PC-9 (cell line): ENCODE data around the gene GUCA1C. TPM values are rescaled to one million over a fixed set of nuclear protein-coding genes. Genes with fewer than 3 reads are reported as not detected.

ENCODE experiments used
- BruUV-seq: library from RNA; stranded (reverse); fragments of 400-500 nt; replicated peaks from 2 replicates; lab custom pipeline; 2021; lab: Mats Ljungman, UMichigan
- CTCF ChIA-PET: fragments of 300-600 bp; sonication (Branson Sonifier 250); formaldehyde crosslinking; loops from one replicate; lab custom pipeline; 2022; ENCODE audit warnings: antibody characterized with exemption; lab: Charles Lee
- POLR2A ChIA-PET: fragments of 300-600 bp; sonication (Branson Sonifier 250); formaldehyde crosslinking; loops from one replicate; lab custom pipeline; 2022; ENCODE audit warnings: antibody characterized with exemption; ENCODE audit not compliant: unreplicated experiment; lab: Charles Lee
- DNase-seq, 2 experiments: peaks; one replicate each; pipeline versions ENCODE4 v3.0.0 to v3.0.0-alpha.2; 2015 to 2022; ENCODE audit warnings: mixed read lengths in 1 of 2
- H2AFZ ChIP-seq: fragments of 200-600 bp; sonication (generic); 2 replicates; pipeline ENCODE4 v1.8.1; 2017; ENCODE audit warnings: antibody characterized with exemption
- H3F3A ChIP-seq: fragments of 200-600 bp; sonication (generic); 2 replicates; pipeline ENCODE4 v1.8.1; 2017; ENCODE audit warnings: antibody characterized with exemption, mild to moderate bottlenecking, low read depth; ENCODE audit not compliant: insufficient read depth
- H3K27ac ChIP-seq: fragments of 200-600 bp; sonication (generic); 2 replicates; pipeline ENCODE4 v1.6.1; 2016; ENCODE audit warnings: mixed run types
- H3K27me3 ChIP-seq: fragments of 200-600 bp; sonication (generic); 2 replicates; pipeline ENCODE4 v1.6.1; 2016; ENCODE audit warnings: low read depth, mixed run types; ENCODE audit not compliant: insufficient read depth
- H3K36me3 ChIP-seq: fragments of 200-600 bp; sonication (generic); 2 replicates; pipeline ENCODE4 v1.6.1; 2016; ENCODE audit warnings: low read depth, mixed run types
- H3K4me1 ChIP-seq: fragments of 200-600 bp; sonication (generic); replicated peaks from 2 replicates; pipeline ENCODE4 v1.6.1; 2016; ENCODE audit warnings: mixed run types; ENCODE audit not compliant: insufficient read depth
- H3K4me2 ChIP-seq: fragments of 200-600 bp; sonication (generic); 2 replicates; pipeline ENCODE4 v1.6.1; 2017; ENCODE audit warnings: mixed run types
- H3K4me3 ChIP-seq: fragments of 200-600 bp; sonication (generic); 2 replicates; pipeline ENCODE4 v1.6.1; 2016; ENCODE audit warnings: mixed run types
- H3K79me2 ChIP-seq: fragments of 200-600 bp; sonication (generic); 2 replicates; pipeline ENCODE4 v1.6.1; 2017; ENCODE audit warnings: low read depth, mixed run types
- H3K9me2 ChIP-seq: fragments of 200-600 bp; sonication (generic); 2 replicates; pipeline ENCODE4 v1.8.1; 2017; ENCODE audit warnings: mild to moderate bottlenecking; ENCODE audit not compliant: insufficient read depth
- H3K9me3 ChIP-seq: fragments of 200-600 bp; sonication (generic); 2 replicates; pipeline ENCODE4 v1.8.1; 2016; ENCODE audit warnings: low read depth; ENCODE audit not compliant: insufficient read depth
- H4K20me1 ChIP-seq: fragments of 200-600 bp; sonication (generic); 2 replicates; pipeline ENCODE4 v1.8.1; 2017; ENCODE audit not compliant: insufficient read depth
- CTCF ChIP-seq: fragments of 200-600 bp; sonication (generic); conservative IDR thresholded peaks from 2 replicates; pipeline ENCODE4 v1.6.1; 2017; ENCODE audit warnings: mixed run types, antibody characterized with exemption, mild to moderate bottlenecking, moderate library complexity
- EZH2 ChIP-seq: fragments of 200-600 bp; sonication (generic); IDR thresholded peaks from 2 replicates; pipeline ENCODE4 v1.8.0; 2017; ENCODE audit warnings: antibody characterized with exemption, low read depth
- intact Hi-C: fragments of 100-400 bp; cut with micrococcal nuclease; formaldehyde crosslinking; loops from one replicate; pipeline ENCODE4 v1.10.0; 2022; ENCODE audit not compliant: unreplicated experiment
- total RNA-seq: library from RNA; stranded (reverse); gene quantifications from 2 replicates; pipeline ENCODE4 v1.2.3, GENCODE V29; 2021

The GUCA1C gene
- total RNA-seq, 1 experiment from 2014 or later: not detected

- no peaks in the 10 kb centered on the region for H3F3A ChIP-seq
- H3K79me2 ChIP-seq: no peaks in the 10 kb centered on the region
- no peaks in the 10 kb centered on the region for H3K9me3 ChIP-seq
- intact Hi-C loops: no loop called here
- H2AFZ ChIP-seq: no peak overlapping the region
- no peak for DNase-seq
- no peak overlapping the region for H3K4me3 ChIP-seq
- H3K9me2 ChIP-seq: no peaks in the 10 kb centered on the region
- no peak for TF ChIP-seq CTCF
- TF ChIP-seq EZH2: no peak
- POLR2A ChIA-PET: no interaction called here
- no peaks in the 10 kb centered on the region for H3K36me3 ChIP-seq
- no peak overlapping the region for H3K27ac ChIP-seq
- no TSS peak for BruUV-seq
- no peaks in the 10 kb centered on the region for H4K20me1 ChIP-seq
- no peaks in the 10 kb centered on the region for H3K27me3 ChIP-seq
- CTCF ChIA-PET: no interaction called here
- H3K4me1 ChIP-seq: no peaks in the 10 kb centered on the region
- H3K4me2 ChIP-seq: no peak overlapping the region
Observed at GRCh38 chr3:108983051-108983450, 29.4 kb upstream of the GUCA1C start.

- ChIA-PET POLR2A (no interaction called here), CTCF (no interaction called here)
- H3K9me3 ChIP-seq: no peaks in the 10 kb centered on the region
- no peaks in the 10 kb centered on the region for H4K20me1 ChIP-seq
- H2AFZ ChIP-seq: no peak overlapping the region
- H3K79me2 ChIP-seq: no peaks in the 10 kb centered on the region
- H3K36me3 ChIP-seq: no peaks in the 10 kb centered on the region
- no peaks in the 10 kb centered on the region for H3F3A ChIP-seq
- intact Hi-C loops: no loop called here
- H3K4me1 ChIP-seq: no peaks in the 10 kb centered on the region
- no peak for DNase-seq
- H3K4me2 ChIP-seq: no peak overlapping the region
- BruUV-seq: no TSS peak
- no peak overlapping the region for H3K4me3 ChIP-seq
- H3K9me2 ChIP-seq: no peaks in the 10 kb centered on the region
- TF ChIP-seq EZH2 (no peak), CTCF (no peak)
- H3K27ac ChIP-seq: no peak overlapping the region
- no peaks in the 10 kb centered on the region for H3K27me3 ChIP-seq
Observed at GRCh38 chr3:108976058-108976457, 22.4 kb upstream of the GUCA1C start.

GRCh38 chr3:108973019-108973418, 19.3 kb upstream of the GUCA1C start:
- TF ChIP-seq CTCF (no peak), EZH2 (no peak)
- POLR2A ChIA-PET: no interaction called here
- no peak overlapping the region for H3K27ac ChIP-seq
- BruUV-seq: no TSS peak
- H3K27me3 ChIP-seq: no peaks in the 10 kb centered on the region
- DNase-seq: no peak
- no peak overlapping the region for H3K4me2 ChIP-seq
- no peaks in the 10 kb centered on the region for H4K20me1 ChIP-seq
- no peaks in the 10 kb centered on the region for H3K9me3 ChIP-seq
- H2AFZ ChIP-seq: no peak overlapping the region
- CTCF ChIA-PET: no interaction called here
- intact Hi-C loops: no loop called here
- H3K4me3 ChIP-seq: no peak overlapping the region
- no peaks in the 10 kb centered on the region for H3F3A ChIP-seq
- no peaks in the 10 kb centered on the region for H3K9me2 ChIP-seq
- H3K79me2 ChIP-seq: no peaks in the 10 kb centered on the region
- H3K36me3 ChIP-seq: no peaks in the 10 kb centered on the region
- H3K4me1 ChIP-seq: no peaks in the 10 kb centered on the region
